ENCODE results near the gene THNSL1.
"Not testable (repeated sequence)": the region's sequence is repeated elsewhere in the genome, so short reads cannot be mapped to it uniquely, and the experiment has no call there.

Gene THNSL1

GRCh38 chr10:24988831-24989640 is 27.4 kb upstream of the THNSL1 start:
- no peak overlapping the region for H3K4me3 ChIP-seq (ENCODE audit: low read depth, low read length)
- TF ChIP-seq CTCF (IDR thresholded peaks at IDR 0.05; ENCODE audit: low read depth, low read length) = no peak

- TF ChIP-seq CTCF (IDR thresholded peaks at IDR 0.05; ENCODE audit: low read depth, low read length) = no peak
- no peak overlapping the region for H3K4me3 ChIP-seq (ENCODE audit: low read depth, low read length)
Measured at GRCh38 chr10:24989867-24990266, 26.5 kb upstream of the THNSL1 start.

- no peak overlapping the region for H3K4me3 ChIP-seq (ENCODE audit: low read depth, low read length)
- TF ChIP-seq CTCF (IDR thresholded peaks at IDR 0.05; ENCODE audit: low read depth, low read length) = no peak
Measured at GRCh38 chr10:24991298-24991697, 25.1 kb upstream of the THNSL1 start.

- no peak for TF ChIP-seq CTCF (IDR thresholded peaks at IDR 0.05; ENCODE audit: low read depth, low read length)
- no peak overlapping the region for H3K4me3 ChIP-seq (ENCODE audit: low read depth, low read length)
Measured at GRCh38 chr10:24992512-24993133, 23.8 kb upstream of the THNSL1 start.

- TF ChIP-seq CTCF (IDR thresholded peaks at IDR 0.05; ENCODE audit: low read depth, low read length) = no peak
- H3K4me3 ChIP-seq (ENCODE audit: low read depth, low read length) = no peak overlapping the region
Measured at GRCh38 chr10:24993237-24993958, 23.0 kb upstream of the THNSL1 start.

GRCh38 chr10:24995072-24995471 is 21.3 kb upstream of the THNSL1 start:
- H3K4me3 ChIP-seq (ENCODE audit: low read depth, low read length) = no peak overlapping the region
- TF ChIP-seq CTCF (IDR thresholded peaks at IDR 0.05; ENCODE audit: low read depth, low read length) = no peak

GRCh38 chr10:24998044-24998443 is 18.4 kb upstream of the THNSL1 start:
- no peak for TF ChIP-seq CTCF (IDR thresholded peaks at IDR 0.05; ENCODE audit: low read depth, low read length)

GRCh38 chr10:25011591-25011990 is 4.8 kb upstream of the THNSL1 start:
- not testable (repeated sequence) for H3K4me3 ChIP-seq (ENCODE audit: low read depth, low read length)

More at GRCh38 chr10:24998044-24998443, 18.4 kb upstream of the THNSL1 start:
- no peak overlapping the region for H3K4me3 ChIP-seq (ENCODE audit: low read depth, low read length)

Data from WI38 (cell line).